HEK293T (cell line): Measurements from ENCODE around the gene HBZ.

Experiments
- ARNT ChIP-seq: fragments of 450-650 bp; IDR thresholded peaks from 2 replicates; pipeline ENCODE4 v1.6.1; 2017; ENCODE audit warnings: mild to moderate bottlenecking
- CTBP1 ChIP-seq: fragments of 450-650 bp; IDR thresholded peaks from 2 replicates; pipeline ENCODE4 v1.6.1; 2016; ENCODE audit warnings: borderline replicate concordance
- ELF4 ChIP-seq: fragments of 450-650 bp; IDR thresholded peaks from 2 replicates; pipeline ENCODE4 v1.6.1; 2017; ENCODE audit warnings: antibody characterized with exemption
- FOXK2 ChIP-seq: fragments of 450-650 bp; IDR thresholded peaks from 2 replicates; pipeline ENCODE4 v1.6.1; 2016; ENCODE audit warnings: mild to moderate bottlenecking
- NFRKB ChIP-seq: fragments of 450-650 bp; IDR thresholded peaks from 2 replicates; pipeline ENCODE4 v1.6.1; 2016; ENCODE audit warnings: mild to moderate bottlenecking, moderate library complexity

GRCh38 chr16:114327-114726, 38.1 kb upstream of the HBZ start:
- TF ChIP-seq NFRKB = no peak
- TF ChIP-seq CTBP1 = no peak
- TF ChIP-seq FOXK2 = no peak
- TF ChIP-seq ARNT = no peak
- TF ChIP-seq ELF4 = no peak
